ENCODE measurements around the gene ERCC2. TPM values are rescaled to one million over a fixed set of nuclear protein-coding genes. Genes with fewer than 3 reads are reported as not detected.
A peak's percentile ranks its signal among the peaks of the same experiment; 100 is the strongest.

The ERCC2 gene
- total RNA-seq, 1 donor from 2014 or later, result 44.7 TPM

- no peak overlapping the region for H3K9ac ChIP-seq (ENCODE audit: low read length)
- H3K27ac Mint-ChIP-seq (ENCODE audit: unreplicated experiment), result no peak overlapping the region
- no peaks in the 10 kb centered on the region for H3K79me2 ChIP-seq (ENCODE audit: insufficient read depth, low read length)
- peaks cover 11% of the 10 kb centered on the region for H3K4me1 ChIP-seq (ENCODE audit: insufficient read depth, low read length)
- H4K20me1 ChIP-seq (ENCODE audit: insufficient read depth, low read length), result no peaks in the 10 kb centered on the region
- DNase-seq (ENCODE audit: low read depth) (no peak), FAIRE-seq (no peak)
- no peak overlapping the region for H3K27ac ChIP-seq (ENCODE audit: low read depth, low read length)
- peaks cover 10% of the 10 kb centered on the region for H3K27me3 ChIP-seq (ENCODE audit: insufficient read depth, low read length)
- H3K4me2 ChIP-seq (ENCODE audit: low read length), result peak overlapping the region; percentile 72
- TF ChIP-seq CTCF (IDR thresholded peaks at IDR 0.05; ENCODE audit: insufficient read depth, low read depth, low read length) (no peak), EZH2 (IDR thresholded peaks at IDR 0.05; ENCODE audit: insufficient read depth, low read length) (no peak)
- H3K4me3 ChIP-seq (ENCODE audit: insufficient read depth, low read depth, low read length), result no peak overlapping the region
- H3K27me3 Mint-ChIP-seq (ENCODE audit: low read depth, unreplicated experiment), result peaks cover 9% of the 10 kb centered on the region
- H3K9me3 Mint-ChIP-seq (ENCODE audit: unreplicated experiment), result no peaks in the 10 kb centered on the region
- H3K4me3 Mint-ChIP-seq (ENCODE audit: unreplicated experiment), result no peak overlapping the region
- peak overlapping the region; percentile 52 for H2AFZ ChIP-seq (ENCODE audit: low read depth, low read length)
- no peaks in the 10 kb centered on the region for H3K9me3 ChIP-seq (ENCODE audit: insufficient read depth, low read depth, low read length)
- peaks cover 12% of the 10 kb centered on the region for H3K36me3 Mint-ChIP-seq (ENCODE audit: low read depth, unreplicated experiment)
- H3K36me3 ChIP-seq (ENCODE audit: insufficient read depth, low read length), result no peaks in the 10 kb centered on the region
- H3K4me1 Mint-ChIP-seq (ENCODE audit: low read depth, unreplicated experiment), result no peaks in the 10 kb centered on the region
Measured at GRCh38 chr19:45385392-45386221, 15.2 kb upstream of the ERCC2 start.

GRCh38 chr19:45382426-45382825 is 12.1 kb upstream of the ERCC2 start:
- Histone ChIP-seq H3K9me3 (ENCODE audit: insufficient read depth, low read depth, low read length) (no peaks in the 10 kb centered on the region), H3K27me3 (ENCODE audit: insufficient read depth, low read length) (peaks cover 10% of the 10 kb centered on the region), H3K79me2 (ENCODE audit: insufficient read depth, low read length) (no peaks in the 10 kb centered on the region), H3K9ac (ENCODE audit: low read length) (no peak overlapping the region), H3K36me3 (ENCODE audit: insufficient read depth, low read length) (no peaks in the 10 kb centered on the region), H3K4me3 (ENCODE audit: insufficient read depth, low read depth, low read length) (no peak overlapping the region), H4K20me1 (ENCODE audit: insufficient read depth, low read length) (no peaks in the 10 kb centered on the region), H3K27ac (ENCODE audit: low read depth, low read length) (no peak overlapping the region), H3K4me1 (ENCODE audit: insufficient read depth, low read length) (peaks cover 17% of the 10 kb centered on the region), H3K4me2 (ENCODE audit: low read length) (no peak overlapping the region), H2AFZ (ENCODE audit: low read depth, low read length) (no peak overlapping the region)
- Mint-ChIP-seq H3K9me3 (ENCODE audit: unreplicated experiment) (no peaks in the 10 kb centered on the region), H3K36me3 (ENCODE audit: low read depth, unreplicated experiment) (peaks cover 13% of the 10 kb centered on the region), H3K27ac (ENCODE audit: unreplicated experiment) (no peak overlapping the region), H3K27me3 (ENCODE audit: low read depth, unreplicated experiment) (peaks cover 6% of the 10 kb centered on the region), H3K4me1 (ENCODE audit: low read depth, unreplicated experiment) (no peaks in the 10 kb centered on the region), H3K4me3 (ENCODE audit: unreplicated experiment) (no peak overlapping the region)
- no peak for TF ChIP-seq EZH2 (IDR thresholded peaks at IDR 0.05; ENCODE audit: insufficient read depth, low read length)
- no peak for TF ChIP-seq CTCF (IDR thresholded peaks at IDR 0.05; ENCODE audit: insufficient read depth, low read depth, low read length)
- DNase-seq (ENCODE audit: low read depth) (no peak), FAIRE-seq (no peak)

GRCh38 chr19:45380107-45380506 is 9.7 kb upstream of the ERCC2 start:
- DNase-seq (ENCODE audit: low read depth) (no peak), FAIRE-seq (no peak)
- no peaks in the 10 kb centered on the region for H3K9me3 ChIP-seq (ENCODE audit: insufficient read depth, low read depth, low read length)
- H2AFZ ChIP-seq (ENCODE audit: low read depth, low read length), result no peak overlapping the region
- peaks cover 2% of the 10 kb centered on the region for H3K27me3 ChIP-seq (ENCODE audit: insufficient read depth, low read length)
- H3K4me2 ChIP-seq (ENCODE audit: low read length), result no peak overlapping the region
- H3K36me3 ChIP-seq (ENCODE audit: insufficient read depth, low read length), result no peaks in the 10 kb centered on the region
- peak overlapping the region; percentile 8 for H3K4me3 Mint-ChIP-seq (ENCODE audit: unreplicated experiment)
- TF ChIP-seq CTCF (IDR thresholded peaks at IDR 0.05; ENCODE audit: insufficient read depth, low read depth, low read length), result no peak
- peaks cover 12% of the 10 kb centered on the region for H3K4me1 ChIP-seq (ENCODE audit: insufficient read depth, low read length)
- H3K4me3 ChIP-seq (ENCODE audit: insufficient read depth, low read depth, low read length), result no peak overlapping the region
- H3K4me1 Mint-ChIP-seq (ENCODE audit: low read depth, unreplicated experiment), result no peaks in the 10 kb centered on the region
- peaks cover 3% of the 10 kb centered on the region for H3K27me3 Mint-ChIP-seq (ENCODE audit: low read depth, unreplicated experiment)
- H3K36me3 Mint-ChIP-seq (ENCODE audit: low read depth, unreplicated experiment), result peaks cover 10% of the 10 kb centered on the region
- no peaks in the 10 kb centered on the region for H3K79me2 ChIP-seq (ENCODE audit: insufficient read depth, low read length)
- H3K27ac ChIP-seq (ENCODE audit: low read depth, low read length), result no peak overlapping the region
- no peaks in the 10 kb centered on the region for H4K20me1 ChIP-seq (ENCODE audit: insufficient read depth, low read length)
- no peak overlapping the region for H3K27ac Mint-ChIP-seq (ENCODE audit: unreplicated experiment)
- no peaks in the 10 kb centered on the region for H3K9me3 Mint-ChIP-seq (ENCODE audit: unreplicated experiment)
- peak overlapping the region; percentile 1 for H3K9ac ChIP-seq (ENCODE audit: low read length)
